Lower leg skin (tissue), 4 donors: ENCODE results near the gene CCDC51. TPM values are rescaled to one million over a fixed set of nuclear protein-coding genes. Genes with fewer than 3 reads are reported as not detected.

Source experiments
- DNase-seq, 2 donors: peaks; one replicate each; pipeline ENCODE4 v3.0.0-alpha.2; 2019; ENCODE audit warnings: low spot score in 2 of 2
- H3K4me3 ChIP-seq: fragments of 200-600 bp; sonication (generic); 2 replicates; pipeline ENCODE4 v1.5.1; 2017; ENCODE audit warnings: mild to moderate bottlenecking, low read depth; ENCODE audit not compliant: poor library complexity, severe bottlenecking
- POLR2A ChIP-seq, 2 donors: fragments of 450-650 bp; IDR thresholded peaks; one replicate each; pipeline ENCODE4 v1.6.1; 2016 to 2017; ENCODE audit warnings: antibody characterized with exemption in 2 of 2, mild to moderate bottlenecking in 1 of 2, moderate library complexity in 1 of 2
- WGBS, 2 donors: methylation state at CpG; one replicate each; pipeline ENCODE4 v1.1.5; 2018; 5-methylcytosine and 5-hydroxymethylcytosine counted together
- intact Hi-C: fragments of 100-400 bp; cut with DNase I; formaldehyde crosslinking; loops from one replicate; pipeline ENCODE4 v1.15.0; 2023; ENCODE audit warnings: low total_unique reads
- total RNA-seq, 4 donors: library from RNA; depleted of rRNA; stranded (reverse); fragments of >200 nt; gene quantifications; one replicate each; pipeline ENCODE4 v1.1.0, GENCODE V29; 2016
- TF ChIP-seq, protein P1 (sequence below), 3 donors: fragments of 450-650 bp; IDR thresholded peaks; one replicate each; pipeline ENCODE4 v1.5.1; 2016; ENCODE audit warnings: antibody characterized with exemption in 3 of 3, mild to moderate bottlenecking in 3 of 3, moderate library complexity in 2 of 3

Gene CCDC51
- total RNA-seq, 4 donors from 2014 or later = 6.7 to 17.1 (median 11.6) TPM

DNA sequence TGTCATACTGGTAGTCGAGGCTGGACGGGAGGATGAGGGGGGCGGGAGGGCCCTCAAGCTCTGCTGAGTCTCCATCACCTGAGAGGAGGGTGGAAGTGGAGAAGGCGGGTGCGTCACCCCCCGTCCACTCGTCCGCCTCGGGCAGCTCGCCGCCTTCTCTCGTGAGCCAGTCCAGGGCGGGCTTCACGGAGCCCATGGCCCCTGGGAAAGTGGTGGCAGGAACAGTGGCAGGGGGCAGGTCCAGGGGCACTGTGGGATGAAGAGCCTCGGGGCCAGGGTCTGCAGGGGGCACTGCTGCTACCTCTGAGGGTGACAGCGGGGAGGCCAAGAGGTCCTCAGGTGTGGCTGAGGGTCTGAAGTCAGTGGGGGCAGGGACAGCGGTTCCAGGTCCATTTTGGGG lies 20.3 kb downstream of the CCDC51 start:
- TF ChIP-seq, protein P1, sequence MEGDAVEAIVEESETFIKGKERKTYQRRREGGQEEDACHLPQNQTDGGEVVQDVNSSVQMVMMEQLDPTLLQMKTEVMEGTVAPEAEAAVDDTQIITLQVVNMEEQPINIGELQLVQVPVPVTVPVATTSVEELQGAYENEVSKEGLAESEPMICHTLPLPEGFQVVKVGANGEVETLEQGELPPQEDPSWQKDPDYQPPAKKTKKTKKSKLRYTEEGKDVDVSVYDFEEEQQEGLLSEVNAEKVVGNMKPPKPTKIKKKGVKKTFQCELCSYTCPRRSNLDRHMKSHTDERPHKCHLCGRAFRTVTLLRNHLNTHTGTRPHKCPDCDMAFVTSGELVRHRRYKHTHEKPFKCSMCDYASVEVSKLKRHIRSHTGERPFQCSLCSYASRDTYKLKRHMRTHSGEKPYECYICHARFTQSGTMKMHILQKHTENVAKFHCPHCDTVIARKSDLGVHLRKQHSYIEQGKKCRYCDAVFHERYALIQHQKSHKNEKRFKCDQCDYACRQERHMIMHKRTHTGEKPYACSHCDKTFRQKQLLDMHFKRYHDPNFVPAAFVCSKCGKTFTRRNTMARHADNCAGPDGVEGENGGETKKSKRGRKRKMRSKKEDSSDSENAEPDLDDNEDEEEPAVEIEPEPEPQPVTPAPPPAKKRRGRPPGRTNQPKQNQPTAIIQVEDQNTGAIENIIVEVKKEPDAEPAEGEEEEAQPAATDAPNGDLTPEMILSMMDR (IDR thresholded peaks at IDR 0.05) = no peak
- no peak for TF ChIP-seq POLR2A (IDR thresholded peaks at IDR 0.05)
- intact Hi-C loops = no loop called here
- DNase-seq = no peak
- no peak overlapping the region for H3K4me3 ChIP-seq
- 86 to 90% methylated on average over 17 of the region's 17 CpGs for WGBS, 2 donors

DNA sequence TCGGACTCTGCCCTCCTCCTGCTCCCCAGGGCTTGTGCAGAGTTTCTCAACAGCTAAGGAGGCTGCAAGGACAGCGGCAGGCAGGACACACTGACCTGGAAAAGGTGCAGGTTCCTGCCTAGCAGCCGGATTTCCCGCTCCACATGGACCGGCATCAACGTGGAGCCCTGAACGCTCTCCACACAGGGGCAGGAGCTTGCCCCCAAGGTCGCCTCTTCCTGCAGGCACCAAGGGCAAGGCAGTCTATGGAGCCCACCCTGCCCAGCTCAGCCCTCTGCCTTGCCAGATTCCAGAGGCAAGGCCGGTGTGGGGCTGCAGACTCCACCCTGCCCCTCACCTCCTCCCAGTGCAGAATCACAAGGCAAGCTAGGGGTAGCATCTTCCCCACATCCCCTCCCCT lies 20.8 kb downstream of the CCDC51 start:
- DNase-seq = no peak
- H3K4me3 ChIP-seq = no peak overlapping the region
- intact Hi-C loops = no loop called here
- 87 to 92% methylated on average over 8 to 9 of the region's 9 CpGs for WGBS, 2 donors
- TF ChIP-seq, protein P1 (IDR thresholded peaks at IDR 0.05) = no peak
- TF ChIP-seq POLR2A (IDR thresholded peaks at IDR 0.05) = no peak

DNA sequence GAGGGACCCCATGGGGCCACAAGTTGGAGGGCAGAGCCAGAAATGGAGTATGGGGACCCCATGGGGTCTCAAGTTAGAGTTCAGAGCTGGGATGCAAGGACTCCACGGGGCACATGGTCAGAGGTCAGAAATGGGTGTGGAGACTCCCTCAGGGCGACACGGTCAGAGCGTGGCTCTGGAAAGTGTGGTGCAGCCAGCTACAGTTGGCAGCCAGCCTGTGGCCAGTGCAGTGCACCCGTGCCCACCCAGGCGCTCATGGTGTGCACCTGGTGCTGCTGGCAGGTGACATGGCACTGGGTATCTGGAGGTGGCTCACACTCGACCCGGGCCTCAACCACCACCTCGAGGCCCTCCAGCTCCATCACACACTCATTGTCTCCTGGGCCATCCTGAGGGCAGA lies 21.3 kb downstream of the CCDC51 start:
- intact Hi-C loops = no loop called here
- 81 to 88% methylated on average over 6 to 7 of the region's 9 CpGs for WGBS, 2 donors
- no peak for TF ChIP-seq POLR2A (IDR thresholded peaks at IDR 0.05)
- TF ChIP-seq, protein P1 (IDR thresholded peaks at IDR 0.05) = no peak

DNA sequence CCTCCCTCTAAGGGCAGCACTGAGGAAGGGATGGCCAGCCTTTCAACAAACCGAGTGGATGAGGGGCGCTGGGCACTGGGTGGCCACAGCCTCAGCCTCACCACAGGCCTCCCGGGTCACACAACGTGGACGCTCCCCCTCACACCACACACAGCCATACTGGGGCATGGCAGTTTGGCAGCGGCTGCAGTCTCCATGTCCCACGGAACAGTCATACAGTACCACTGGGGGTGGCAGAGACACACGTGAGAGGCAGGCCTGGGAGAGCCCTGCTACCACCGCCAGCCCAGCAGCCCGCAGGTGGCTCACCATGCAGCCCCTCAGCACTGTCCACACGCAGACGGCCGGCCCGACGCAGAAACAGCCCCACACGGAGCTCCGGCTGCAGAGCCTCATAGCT lies 21.8 kb downstream of the CCDC51 start:
- intact Hi-C loops = no loop called here
- TF ChIP-seq, protein P1 (IDR thresholded peaks at IDR 0.05) = no peak
- TF ChIP-seq POLR2A (IDR thresholded peaks at IDR 0.05) = no peak
- no peak for DNase-seq
- no peak overlapping the region for H3K4me3 ChIP-seq
- 85 to 89% methylated on average over 16 to 17 of the region's 17 CpGs for WGBS, 2 donors

More for the DNA sequence above, 21.3 kb downstream of the CCDC51 start:
- no peak for DNase-seq
- H3K4me3 ChIP-seq = no peak overlapping the region

DNA sequence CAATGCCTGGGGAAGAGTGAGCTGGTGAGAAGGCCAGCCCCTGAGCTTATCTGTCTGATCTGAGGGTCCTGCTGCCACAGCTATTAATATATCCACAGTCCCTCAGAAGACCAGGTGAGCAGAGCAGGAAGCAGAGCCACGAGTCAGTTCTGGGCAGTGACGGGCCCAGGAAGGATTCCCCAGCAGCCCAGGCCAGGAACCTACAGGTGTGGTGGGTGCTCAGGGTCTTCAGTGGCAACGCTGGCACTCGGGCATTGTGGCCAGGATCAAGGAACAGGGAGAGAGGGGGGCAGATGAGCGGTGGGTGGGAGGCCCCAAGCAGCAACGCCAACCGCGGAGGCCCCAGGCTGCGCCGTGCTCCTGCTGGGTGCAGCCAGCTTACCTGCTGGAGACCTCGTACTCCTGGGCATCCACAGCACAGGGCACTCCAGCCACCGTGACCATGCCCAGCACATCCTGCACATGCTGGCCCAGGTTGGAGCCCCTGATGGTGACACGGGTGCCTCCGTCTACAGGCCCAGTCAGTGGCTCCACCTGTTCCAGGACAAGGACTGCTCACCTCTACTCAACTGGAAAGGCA lies 22.3 kb downstream of the CCDC51 start:
- intact Hi-C loops = no loop called here
- no peak for DNase-seq
- TF ChIP-seq, protein P1 (IDR thresholded peaks at IDR 0.05) = no peak
- no peak for TF ChIP-seq POLR2A (IDR thresholded peaks at IDR 0.05)
- H3K4me3 ChIP-seq = no peak overlapping the region
- WGBS, 2 donors = 90% methylated on average over 10 to 14 of the region's 14 CpGs

DNA sequence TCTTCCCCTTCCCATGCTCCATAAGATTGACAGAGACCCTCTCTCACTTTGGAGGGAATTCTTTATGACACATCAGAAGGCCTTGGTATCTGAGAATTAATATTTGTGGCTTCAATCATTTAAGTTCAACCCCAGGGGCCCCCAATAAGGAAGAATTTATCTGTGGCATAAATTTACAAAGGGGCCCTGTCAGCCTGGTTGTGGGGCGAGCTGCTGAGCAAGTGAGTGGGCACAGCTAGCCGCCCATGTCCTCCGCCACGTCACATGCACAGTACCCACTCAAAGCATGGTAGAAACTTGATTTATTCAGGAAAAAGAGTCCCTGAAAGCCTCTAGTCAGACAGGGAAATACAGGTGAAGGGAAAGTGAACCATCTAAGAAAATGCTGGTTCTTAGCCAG lies 23.4 kb downstream of the CCDC51 start:
- 95 to 98% methylated on average over 4 of the region's 4 CpGs for WGBS, 2 donors
- TF ChIP-seq POLR2A (IDR thresholded peaks at IDR 0.05) = no peak
- TF ChIP-seq, protein P1 (IDR thresholded peaks at IDR 0.05) = no peak
- intact Hi-C loops = no loop called here
- DNase-seq = no peak
- H3K4me3 ChIP-seq = no peak overlapping the region
